GM18870 (cell line): Measurements from ENCODE around the gene HOXD8.

Experiments
- ATAC-seq: cut with Tn5 transposase; IDR thresholded peaks from one replicate; pipeline ENCODE4 v1.9.1; 2021; ENCODE audit warnings: moderate library complexity; ENCODE audit not compliant: unreplicated experiment

Gene HOXD8

DNA sequence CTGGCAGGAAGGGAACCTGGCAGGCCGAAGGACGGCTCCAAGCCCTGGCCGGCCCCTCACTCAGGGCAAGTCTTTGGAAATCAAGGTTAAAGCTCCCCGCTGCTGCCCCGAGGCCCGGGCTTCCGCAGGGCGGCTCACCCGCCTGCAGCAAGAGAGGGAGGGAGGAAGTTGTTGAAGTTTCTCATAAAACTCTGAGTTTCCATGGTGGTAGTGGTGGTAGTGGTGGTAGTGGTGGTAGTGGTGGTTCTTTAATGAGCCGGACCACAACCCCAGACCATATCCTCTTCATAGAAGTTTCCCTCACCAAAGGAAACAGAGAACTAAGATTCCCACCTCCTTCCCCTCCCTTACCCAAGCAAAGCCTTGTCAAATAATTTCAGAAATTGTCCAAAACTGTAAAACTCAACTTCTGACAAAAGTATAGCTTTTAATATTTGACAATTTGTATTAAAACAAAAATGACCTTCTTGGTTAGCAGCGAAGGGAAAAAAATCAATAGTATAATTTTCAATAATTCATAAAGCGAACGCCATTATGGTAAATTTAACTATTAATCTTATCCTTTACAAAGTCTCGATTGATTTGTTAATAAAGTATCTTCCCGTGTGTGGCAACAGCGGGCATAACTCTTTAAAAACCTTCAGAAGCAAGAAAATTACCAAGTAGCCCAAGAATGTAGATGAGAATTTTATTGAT is 14.4 kb upstream of the HOXD8 start:
- ATAC-seq, result no peak

DNA sequence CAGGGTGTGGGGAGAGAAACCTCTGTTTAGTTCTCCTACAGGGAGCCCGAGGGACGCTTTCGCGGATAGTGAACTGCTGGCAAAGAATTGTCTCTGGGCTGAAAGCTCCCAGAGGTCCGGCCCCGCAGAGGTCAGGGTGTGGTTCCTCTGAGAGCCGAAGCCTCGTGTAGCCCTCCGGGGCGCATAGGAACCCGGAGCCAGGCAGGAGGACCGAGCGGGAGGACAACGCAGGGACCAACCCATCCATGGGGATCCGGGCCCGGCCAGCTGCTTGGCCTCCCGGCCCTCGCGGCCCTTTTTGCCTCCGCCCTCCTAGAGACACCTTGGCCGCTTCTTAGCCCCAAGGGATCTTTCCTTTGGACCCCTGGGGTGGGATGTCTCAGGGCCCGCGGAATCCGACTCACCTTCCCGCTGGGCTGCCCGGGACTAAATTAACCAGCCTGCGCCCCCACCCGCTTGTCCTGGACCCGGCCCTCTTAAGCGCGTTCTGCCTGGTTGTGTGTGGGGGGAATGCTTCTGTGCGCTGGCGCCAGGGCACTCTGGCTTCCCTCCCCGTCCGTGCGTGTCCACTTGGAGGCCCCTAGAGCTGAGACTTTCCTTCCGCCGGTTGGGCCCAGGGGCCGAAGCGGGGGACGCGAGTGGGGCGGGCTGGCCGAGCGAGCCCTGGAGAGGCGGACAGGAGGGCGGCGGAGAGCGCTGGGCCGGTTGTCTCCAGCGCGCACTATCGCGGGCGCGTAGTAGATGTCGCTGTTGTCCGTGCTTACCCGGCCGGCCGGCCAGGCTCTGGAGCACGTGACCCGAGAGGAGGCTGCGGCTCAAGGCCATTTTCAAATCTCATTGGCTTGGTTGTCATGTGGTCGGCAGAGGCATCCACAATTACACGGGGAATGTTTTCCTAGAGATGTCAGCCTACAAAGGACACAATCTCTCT is 13.4 kb upstream of the HOXD8 start, which contains the start of gene HOXD10:
Gene HOXD10, plus strand, starts transcription at position 896 of the 931 bp plus-strand sequence. CDS start 56 bp downstream, outside the sequence.
- ATAC-seq, result no peak

DNA sequence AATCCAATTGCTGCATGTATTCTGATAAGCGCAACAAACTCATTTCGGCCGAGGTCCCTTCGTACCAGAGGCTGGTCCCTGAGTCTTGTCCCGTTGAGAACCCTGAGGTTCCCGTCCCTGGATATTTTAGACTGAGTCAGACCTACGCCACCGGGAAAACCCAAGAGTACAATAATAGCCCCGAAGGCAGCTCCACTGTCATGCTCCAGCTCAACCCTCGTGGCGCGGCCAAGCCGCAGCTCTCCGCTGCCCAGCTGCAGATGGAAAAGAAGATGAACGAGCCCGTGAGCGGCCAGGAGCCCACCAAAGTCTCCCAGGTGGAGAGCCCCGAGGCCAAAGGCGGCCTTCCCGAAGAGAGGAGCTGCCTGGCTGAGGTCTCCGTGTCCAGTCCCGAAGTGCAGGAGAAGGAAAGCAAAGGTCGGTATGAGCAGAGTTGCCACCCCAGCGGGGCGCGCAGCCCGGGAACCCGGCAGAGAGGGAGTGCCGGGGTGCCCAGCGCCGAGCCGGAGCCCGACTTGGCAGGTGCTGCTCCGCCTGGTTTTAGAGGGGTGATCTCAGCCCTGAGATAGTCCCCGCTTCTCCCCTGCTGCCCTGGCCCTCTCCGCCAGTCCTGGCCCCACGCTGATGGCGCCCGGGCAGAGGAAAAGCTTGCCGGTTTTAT is 12.2 kb upstream of the HOXD8 start:
- ATAC-seq, result no peak

DNA sequence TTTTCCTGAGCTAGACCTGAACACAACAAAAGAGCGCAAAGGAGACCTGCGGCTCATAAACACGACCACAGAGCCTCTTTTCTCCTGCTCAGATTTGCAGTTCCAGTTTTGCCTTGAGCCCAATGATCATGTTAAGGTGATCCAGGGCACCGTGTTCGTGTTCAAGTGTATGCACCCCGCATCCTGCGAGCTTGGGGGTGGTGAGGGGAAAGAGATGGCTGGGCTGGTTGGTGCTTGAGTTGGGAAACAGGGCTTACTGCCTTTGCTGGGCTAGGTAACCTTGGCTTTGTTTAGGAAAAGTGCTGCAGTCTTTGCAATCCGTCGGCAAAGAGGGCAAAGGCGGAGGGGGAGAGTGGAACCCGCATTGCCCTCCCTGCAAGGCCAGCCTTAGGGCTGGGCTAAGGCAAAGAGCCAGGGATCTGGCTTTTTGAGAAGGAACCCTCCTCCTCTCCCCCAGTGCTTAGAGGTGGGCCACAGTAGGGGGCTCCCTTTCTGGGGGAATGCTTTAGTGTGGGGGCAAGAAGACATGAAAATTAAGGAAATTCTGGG is 11.6 kb upstream of the HOXD8 start:
- ATAC-seq, result no peak

DNA sequence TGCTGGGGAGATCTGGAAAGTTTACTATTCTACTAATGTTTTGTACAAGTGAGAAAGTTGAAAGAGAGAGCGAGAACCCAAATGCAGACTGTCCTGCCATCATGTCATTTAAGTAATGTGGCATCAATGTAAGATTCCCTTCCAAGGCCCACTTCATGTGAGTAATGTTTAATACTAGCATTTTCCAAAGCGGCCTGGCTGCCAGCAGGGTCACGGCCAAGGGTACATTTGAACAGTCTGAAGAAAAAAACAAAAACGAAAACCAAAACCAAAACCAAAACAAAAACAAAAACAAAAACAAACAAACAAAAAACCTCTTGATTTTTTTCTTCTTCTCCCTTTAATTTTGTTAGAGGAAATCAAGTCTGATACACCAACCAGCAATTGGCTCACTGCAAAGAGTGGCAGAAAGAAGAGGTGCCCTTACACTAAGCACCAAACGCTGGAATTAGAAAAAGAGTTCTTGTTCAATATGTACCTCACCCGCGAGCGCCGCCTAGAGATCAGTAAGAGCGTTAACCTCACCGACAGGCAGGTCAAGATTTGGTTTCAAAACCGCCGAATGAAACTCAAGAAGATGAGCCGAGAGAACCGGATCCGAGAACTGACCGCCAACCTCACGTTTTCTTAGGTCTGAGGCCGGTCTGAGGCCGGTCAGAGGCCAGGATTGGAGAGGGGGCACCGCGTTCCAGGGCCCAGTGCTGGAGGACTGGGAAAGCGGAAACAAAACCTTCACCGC is 10.7 kb upstream of the HOXD8 start:
- no peak for ATAC-seq

DNA sequence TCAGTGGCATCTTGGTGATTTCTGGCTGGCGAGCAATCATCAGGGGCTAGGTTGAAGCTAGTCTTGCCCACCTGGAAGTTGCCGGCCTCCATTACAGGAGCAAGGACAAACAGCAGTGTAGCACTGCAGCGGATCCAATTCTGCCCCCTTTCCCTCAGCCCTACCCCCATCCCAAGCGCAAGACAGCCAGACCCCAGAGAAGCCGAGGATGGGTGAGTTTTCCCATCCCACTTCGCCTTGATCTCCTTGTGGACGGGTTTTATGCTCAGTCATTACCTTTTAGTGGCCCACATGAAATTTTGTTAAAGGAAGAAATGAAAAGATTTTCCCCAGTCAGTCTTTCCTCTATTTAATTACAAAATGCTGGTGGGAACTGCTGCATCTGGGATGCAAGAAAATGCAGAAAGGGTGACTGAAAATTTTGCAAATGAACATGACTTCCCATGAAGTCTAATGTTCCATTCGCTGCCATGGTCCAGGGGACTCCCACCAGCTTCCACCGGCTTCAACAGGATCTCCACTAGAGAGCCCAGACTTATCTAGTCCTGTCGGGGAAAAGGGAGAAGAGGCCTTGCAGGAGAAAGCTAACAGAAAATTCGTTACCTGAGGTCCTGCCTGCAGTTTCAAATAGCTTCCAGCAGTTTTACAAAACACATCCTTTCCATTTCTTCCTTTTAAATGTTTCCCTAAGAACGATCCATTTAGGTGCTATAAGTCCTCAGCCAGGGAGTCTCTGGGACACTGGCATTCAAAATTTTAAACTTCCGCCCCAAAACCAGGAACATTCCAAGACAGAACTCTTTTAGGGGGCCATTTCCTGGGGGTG is 8.9 kb upstream of the HOXD8 start:
- ATAC-seq, result no peak

DNA sequence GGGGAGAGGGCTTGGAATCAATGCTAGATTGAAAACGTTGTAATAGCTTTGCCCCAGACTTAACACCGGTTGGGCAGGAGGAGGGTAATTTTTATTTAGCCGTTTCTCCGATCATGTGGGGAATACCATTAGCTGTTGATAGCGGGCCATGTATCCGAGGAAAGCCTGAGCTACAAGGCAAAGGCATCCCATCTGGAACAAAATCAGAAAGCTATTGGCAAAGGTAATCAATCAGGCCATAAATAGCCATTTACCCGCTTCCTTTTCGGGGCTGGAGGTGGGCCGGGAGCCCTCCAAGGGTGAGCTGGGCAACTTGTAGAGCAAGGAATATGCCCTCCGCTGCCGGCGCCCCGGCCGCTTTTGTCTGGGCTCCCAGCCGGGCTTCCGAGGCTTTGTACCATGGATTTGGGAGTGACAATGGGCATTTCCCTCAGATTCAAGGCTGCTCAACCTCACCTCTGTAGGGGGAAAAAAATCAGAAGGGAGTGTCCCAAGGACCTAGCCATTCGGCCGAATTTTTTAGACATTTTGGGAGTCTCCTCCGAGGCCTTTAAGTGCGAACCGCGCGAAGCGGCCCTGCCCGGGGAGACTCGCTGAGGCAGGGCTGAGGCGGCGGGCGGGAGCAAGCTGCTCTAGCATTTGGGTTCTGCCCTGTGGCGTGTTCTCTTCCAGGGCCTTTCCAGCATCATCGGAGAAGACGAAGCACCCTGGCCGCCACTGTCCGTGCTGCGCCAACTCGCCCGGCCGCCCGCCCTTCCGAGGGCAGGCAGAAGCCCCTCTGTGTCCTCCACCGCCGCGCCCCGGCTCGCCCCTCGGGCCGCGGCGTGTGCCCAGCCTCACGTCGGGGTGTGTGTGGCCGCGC is 8.1 kb upstream of the HOXD8 start:
- ATAC-seq, result no peak

DNA sequence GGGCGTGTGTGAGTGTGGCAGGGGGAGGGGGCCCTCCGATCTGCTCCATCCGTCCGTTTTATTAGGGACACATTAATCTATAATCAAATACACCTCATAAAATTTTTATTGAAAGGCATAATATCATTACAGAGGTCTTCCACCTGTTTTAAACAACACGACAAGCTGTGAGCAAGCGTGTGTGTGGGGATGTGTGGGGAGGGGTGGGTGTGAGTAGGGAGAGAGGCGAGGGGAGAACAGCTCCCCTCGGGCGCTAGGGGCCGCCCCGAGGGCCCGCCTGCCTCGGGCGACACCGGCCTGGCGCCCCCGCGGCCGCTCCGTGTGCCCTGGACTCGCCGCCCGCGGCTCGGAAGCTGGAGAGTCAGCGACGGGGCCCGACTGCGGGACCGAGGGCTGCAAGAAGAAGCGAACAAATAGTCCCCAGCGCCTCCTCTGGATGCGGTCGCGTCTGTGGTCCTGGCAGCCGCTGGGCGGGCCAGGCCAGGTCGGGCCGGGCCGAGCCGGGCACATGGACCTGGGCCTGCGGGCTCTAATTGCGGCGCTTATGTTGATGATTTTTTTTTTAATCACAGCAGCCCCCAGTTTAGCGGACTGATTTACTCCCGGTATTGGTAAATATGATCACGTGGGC is 7.3 kb upstream of the HOXD8 start:
- ATAC-seq, result no peak

DNA sequence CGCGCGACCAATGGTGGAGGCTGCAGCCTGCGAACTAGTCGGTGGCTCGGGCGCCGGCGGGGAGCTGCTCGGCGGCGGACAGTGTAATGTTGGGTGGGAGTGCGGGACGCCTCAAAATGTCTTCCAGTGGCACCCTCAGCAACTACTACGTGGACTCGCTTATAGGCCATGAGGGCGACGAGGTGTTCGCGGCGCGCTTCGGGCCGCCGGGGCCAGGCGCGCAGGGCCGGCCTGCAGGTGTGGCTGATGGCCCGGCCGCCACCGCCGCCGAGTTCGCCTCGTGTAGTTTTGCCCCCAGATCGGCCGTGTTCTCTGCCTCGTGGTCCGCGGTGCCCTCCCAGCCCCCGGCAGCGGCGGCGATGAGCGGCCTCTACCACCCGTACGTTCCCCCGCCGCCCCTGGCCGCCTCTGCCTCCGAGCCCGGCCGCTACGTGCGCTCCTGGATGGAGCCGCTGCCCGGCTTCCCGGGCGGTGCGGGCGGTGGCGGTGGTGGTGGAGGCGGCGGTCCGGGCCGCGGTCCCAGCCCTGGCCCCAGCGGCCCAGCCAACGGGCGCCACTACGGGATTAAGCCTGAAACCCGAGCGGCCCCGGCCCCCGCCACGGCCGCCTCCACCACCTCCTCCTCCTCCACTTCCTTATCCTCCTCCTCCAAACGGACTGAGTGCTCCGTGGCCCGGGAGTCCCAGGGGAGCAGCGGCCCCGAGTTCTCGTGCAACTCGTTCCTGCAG is 6.7 kb upstream of the HOXD8 start, which contains the start of gene HOXD9:
Gene HOXD9, plus strand, starts transcription at position 37 of the 728 bp plus-strand sequence. Its CDS starts 50 bp downstream, at position 87.
- ATAC-seq, result no peak

DNA sequence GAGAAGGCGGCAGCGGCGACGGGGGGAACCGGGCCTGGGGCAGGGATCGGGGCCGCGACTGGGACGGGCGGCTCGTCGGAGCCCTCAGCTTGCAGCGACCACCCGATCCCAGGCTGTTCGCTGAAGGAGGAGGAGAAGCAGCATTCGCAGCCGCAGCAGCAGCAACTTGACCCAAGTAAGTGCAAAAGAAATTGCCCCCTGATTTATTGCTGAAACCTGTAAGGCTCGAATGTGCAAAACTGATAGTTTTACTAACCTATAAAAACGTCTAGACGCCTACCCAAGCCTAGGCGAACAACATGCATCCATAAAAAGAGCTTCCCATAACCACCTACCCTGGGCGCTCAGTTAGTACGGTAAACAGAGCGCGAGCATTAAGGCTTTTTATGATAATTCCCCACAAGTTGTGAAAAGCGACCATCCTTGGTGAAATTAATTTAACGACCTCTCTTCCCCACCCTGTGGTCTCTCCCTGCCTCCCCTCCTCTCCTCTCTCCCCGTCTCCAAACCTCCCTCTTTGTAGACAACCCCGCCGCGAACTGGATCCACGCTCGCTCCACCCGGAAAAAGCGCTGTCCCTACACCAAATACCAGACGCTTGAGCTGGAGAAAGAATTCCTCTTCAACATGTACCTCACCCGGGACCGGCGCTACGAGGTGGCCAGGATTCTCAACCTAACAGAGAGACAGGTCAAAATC is 5.9 kb upstream of the HOXD8 start:
- ATAC-seq, result no peak

DNA sequence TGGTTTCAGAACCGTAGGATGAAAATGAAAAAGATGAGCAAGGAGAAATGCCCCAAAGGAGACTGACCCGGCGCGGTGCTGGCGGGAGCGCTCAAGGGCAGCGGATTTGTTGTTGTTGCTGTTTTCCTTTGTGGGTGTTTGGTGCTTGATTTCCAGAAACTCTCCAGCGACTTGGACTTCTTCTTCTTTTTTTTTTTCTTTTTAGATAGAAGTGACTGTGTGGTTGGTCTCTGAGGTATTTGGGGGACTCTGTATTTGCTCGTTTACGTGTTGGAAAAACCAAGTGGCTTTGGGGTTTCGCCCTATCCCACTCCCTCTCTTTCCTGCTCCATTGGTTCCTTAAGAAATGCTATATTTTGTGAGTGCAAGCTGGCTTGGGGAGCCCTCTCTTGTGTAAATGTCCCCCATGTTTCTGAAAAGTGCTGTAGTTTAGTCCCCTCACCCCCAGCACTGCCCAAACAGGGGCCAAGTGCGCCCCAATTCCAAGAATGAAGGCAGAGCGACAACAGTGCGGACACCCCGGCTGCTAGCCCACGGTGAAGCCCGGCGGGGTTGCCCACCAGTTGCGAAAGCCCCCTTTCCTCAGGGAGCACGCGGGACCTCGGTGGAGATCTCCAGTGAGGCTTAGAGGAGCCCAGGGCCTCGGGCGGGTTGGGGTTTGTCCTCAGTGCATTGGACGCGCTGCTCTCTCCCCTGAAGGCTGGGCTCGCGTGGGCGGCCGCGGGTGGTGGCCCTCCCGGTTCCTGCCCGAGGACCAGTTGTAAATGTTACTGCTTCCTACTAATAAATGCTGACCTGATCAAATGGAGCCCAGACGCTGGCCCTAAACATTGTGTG is 5.2 kb upstream of the HOXD8 start:
- no peak for ATAC-seq

DNA sequence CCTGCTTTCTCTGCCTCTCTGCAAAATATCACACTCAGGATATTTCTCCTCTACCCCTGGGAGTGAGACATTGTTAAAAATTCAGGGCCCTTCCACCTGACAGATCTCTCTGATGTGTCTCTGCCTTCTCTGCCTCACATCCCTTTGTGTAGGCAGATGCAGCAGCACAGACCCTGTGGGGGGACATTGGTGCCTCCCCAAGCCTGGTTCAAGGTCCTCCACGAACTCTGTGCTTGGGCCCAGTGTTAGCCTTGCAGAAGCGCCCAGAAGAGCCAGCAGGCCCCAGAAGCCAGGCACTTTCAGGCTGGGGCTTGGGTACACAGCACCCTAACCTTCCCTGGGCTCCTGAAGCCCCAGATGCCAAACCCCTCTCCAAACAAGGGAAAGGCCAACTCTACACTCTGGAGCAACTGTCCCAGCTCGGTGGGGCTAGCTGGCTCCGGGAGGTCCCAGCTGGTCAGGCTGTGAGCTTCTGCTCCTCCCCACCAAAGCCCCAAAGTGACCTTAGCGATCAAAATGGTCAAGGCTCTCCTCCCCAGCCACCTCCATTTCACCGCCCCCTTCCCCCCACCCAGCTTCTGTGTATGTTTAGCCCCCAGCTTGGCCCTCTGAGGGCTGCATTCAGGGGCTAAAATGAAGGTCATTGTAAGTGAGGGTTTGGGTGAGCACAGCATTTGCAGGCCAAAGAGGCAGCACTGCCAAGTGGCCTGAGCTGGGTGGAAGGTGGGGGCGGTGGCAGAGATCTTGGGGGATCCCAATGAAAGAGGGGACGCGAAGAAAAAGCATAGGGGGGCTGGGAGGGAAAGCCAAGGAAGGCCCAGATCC is 4.3 kb upstream of the HOXD8 start:
- ATAC-seq, result no peak

DNA sequence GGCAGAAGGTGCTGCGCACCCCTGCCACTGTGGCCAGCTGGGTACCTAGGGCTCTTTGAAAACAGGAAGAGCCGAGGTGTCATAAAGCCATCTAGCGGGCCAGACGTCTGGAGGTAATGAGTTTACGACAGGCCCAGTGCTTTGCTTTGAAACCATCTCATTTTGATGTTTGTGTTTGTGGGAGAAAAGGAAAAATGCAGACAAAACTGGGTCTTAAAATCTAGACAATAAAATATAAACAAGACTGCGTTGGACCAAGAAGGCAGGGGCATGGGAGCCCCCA is 3.8 kb upstream of the HOXD8 start:
- ATAC-seq, result no peak

DNA sequence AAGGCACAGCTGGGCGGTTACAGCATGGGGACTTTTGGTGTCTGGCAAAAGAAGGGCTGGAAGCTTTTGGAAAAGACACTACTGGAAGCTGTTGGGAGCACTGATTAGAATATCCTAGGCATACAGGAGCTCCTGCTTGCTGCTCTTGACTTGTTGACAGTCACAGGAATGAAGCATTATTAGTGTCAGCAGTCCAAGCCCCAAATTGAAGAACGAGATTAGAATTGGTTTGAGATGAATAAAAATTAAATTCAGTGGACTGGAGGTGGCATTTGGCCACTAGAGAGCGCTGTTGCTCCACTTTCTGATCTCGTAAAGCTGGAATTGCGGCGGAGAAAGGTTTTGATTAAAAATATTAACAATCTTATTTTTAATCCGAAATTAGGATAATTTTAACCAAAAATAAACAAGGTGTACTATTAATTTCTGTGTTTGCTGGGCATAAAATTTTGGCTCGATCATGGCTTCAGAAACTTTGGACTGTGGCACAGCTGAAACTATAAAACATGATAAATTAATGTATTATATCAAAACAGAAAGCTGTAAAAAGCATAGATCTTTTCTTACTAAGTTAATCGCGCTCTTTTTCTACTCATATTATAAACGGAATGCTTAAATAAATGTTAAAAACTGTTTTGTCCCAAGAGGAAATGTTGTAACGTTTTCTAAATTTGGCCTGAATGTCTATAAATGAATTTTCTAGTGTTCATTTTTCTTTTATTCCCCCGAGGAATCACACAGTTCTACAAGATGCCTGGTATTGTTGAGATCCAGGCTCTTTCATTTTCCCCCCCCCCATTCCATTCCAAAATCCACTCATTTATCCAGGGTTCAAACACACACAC is 2.4 kb upstream of the HOXD8 start:
- no peak for ATAC-seq

DNA sequence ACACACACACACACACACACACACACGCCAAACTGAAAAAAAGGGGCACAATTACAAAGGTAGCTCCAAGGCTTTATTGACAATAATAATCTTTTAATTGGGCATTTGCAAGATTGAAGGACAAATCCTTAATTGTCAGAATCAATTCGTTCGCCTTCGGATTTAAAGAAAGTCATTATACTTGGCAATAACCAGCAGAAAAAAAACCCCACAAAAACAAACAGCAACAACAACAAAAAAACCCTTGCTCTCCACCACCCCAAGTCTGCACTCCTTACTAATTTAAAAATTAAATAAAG is 1.8 kb upstream of the HOXD8 start:
- no peak for ATAC-seq
